ENCODE results near the gene PCP4. TPM values are rescaled to one million over a fixed set of nuclear protein-coding genes. Genes with fewer than 3 reads are reported as not detected.

The PCP4 gene
- total RNA-seq, 1 experiment from 2014 or later = 0.77 TPM

GRCh38 chr21:39918558-39918957, 51.3 kb downstream of the PCP4 start:
- Mint-ChIP-seq H3K27me3 (ENCODE audit: low read depth) (peaks cover 5% of the 10 kb centered on the region; the same call in 1 of the 2 replicates), H3K36me3 (ENCODE audit: insufficient read depth in 1 of 3, low read depth in 3 of 3) (0 out of 7 replicates have a peak, but pooled peaks cover 0 to 2% (median 0%) of the 10 kb centered on the region in 3 experiments), H3K4me1 (peaks cover 9 to 11% of the 10 kb centered on the region in 2 experiments), H3K27ac (no peak overlapping the region), H3K4me3 (no peak overlapping the region), H3K9me3 (no peaks in the 10 kb centered on the region; a peak in 1 of 5 replicates)
- H3K4me1 ChIP-seq (ENCODE audit: insufficient read depth, low read length) = no peaks in the 10 kb centered on the region; the same call in 1 of the 2 replicates
- H4K5ac ChIP-seq (ENCODE audit: insufficient read length, low read depth, low read length) = no peak overlapping the region
- H2AFZ ChIP-seq (ENCODE audit: low read length) = no peak overlapping the region
- H3K4ac ChIP-seq (ENCODE audit: low read depth, low read length) = no peak overlapping the region
- H3K9ac ChIP-seq (ENCODE audit: extremely low read depth, insufficient read length, low read length) = no peak overlapping the region
- TF ChIP-seq CTCF (conservative IDR thresholded peaks at IDR 0.05) = no peak
- no peak overlapping the region for H2BK20ac ChIP-seq (ENCODE audit: low read depth, low read length, poor library complexity, severe bottlenecking)
- H3K79me2 ChIP-seq (ENCODE audit: insufficient read depth, low read length) = no peaks in the 10 kb centered on the region
- no peak overlapping the region for H3K56ac ChIP-seq (ENCODE audit: insufficient read length, low read depth, low read length)
- H3K23ac ChIP-seq (ENCODE audit: insufficient read length, low read depth, low read length) = no peak overlapping the region
- no peak for DNase-seq
- no peak overlapping the region for H2BK12ac ChIP-seq (ENCODE audit: insufficient read length, low read depth, low read length)
- H3K27me3 ChIP-seq (ENCODE audit: insufficient read depth, low read length) = no peaks in the 10 kb centered on the region
- H2BK5ac ChIP-seq (ENCODE audit: insufficient read length, low read length) = no peak overlapping the region
- H2BK120ac ChIP-seq (ENCODE audit: low read depth, low read length, poor library complexity, severe bottlenecking) = no peak overlapping the region
- H2AK5ac ChIP-seq (ENCODE audit: insufficient read length, low read length) = no peak overlapping the region
- no peak overlapping the region for H3K18ac ChIP-seq (ENCODE audit: insufficient read length, low read depth, low read length)
- no peak overlapping the region for H4K8ac ChIP-seq (replicated peaks; ENCODE audit: insufficient read length, low read depth, low read length)
- no peaks in the 10 kb centered on the region for H3K9me3 ChIP-seq (ENCODE audit: control insufficient read depth, low read depth, low read length)
- no peak overlapping the region for H3K27ac ChIP-seq (ENCODE audit: insufficient read length, low read depth, low read length)
- H3K14ac ChIP-seq (ENCODE audit: insufficient read depth, low read length) = no peak overlapping the region
- no peaks in the 10 kb centered on the region for H3K23me2 ChIP-seq (ENCODE audit: insufficient read length, low read depth, low read length, poor library complexity, severe bottlenecking)
- WGBS (ENCODE audit: extremely low coverage, insufficient read length, low lambda C conversion rate) = no CpG with 5 or more reads among the region's 4 CpGs
- H3T11ph ChIP-seq (ENCODE audit: low read length) = no peak overlapping the region
- no peaks in the 10 kb centered on the region for H3K79me1 ChIP-seq (ENCODE audit: insufficient read depth, low read depth, low read length, poor library complexity, severe bottlenecking)
- no peak overlapping the region for H4K91ac ChIP-seq (ENCODE audit: insufficient read length, low read depth, low read length)
- no peak overlapping the region for H3K4me2 ChIP-seq (ENCODE audit: insufficient read depth, insufficient read length, low read length)
- H2BK15ac ChIP-seq (ENCODE audit: low read depth, low read length) = no peak overlapping the region
- peaks cover 5% of the 10 kb centered on the region for H4K20me1 ChIP-seq (ENCODE audit: control insufficient read depth, insufficient read depth, insufficient read length)

All from H9 (cell line).